ENCODE measurements around the gene UTF1. TPM values are rescaled to one million over a fixed set of nuclear protein-coding genes. Genes with fewer than 3 reads are reported as not detected.

Gene UTF1
- total and polyA plus RNA-seq, 2 of the 8 experiments (the other 6 are each of a cell fraction or from before 2014, with no cell fraction given), result 0.47 to 21.8 TPM

GRCh38 chr10:133243593-133243992 is 13.6 kb downstream of the UTF1 start (continued):
- TF ChIP-seq USF2 (IDR thresholded peaks at IDR 0.05; ENCODE audit: low read length), result no peak
- no peak for TF ChIP-seq RFX5 (IDR thresholded peaks at IDR 0.05; ENCODE audit: borderline replicate concordance, low read depth, low read length)
